ENCODE measurements around the gene TFDP1.

Gene TFDP1, protein sequence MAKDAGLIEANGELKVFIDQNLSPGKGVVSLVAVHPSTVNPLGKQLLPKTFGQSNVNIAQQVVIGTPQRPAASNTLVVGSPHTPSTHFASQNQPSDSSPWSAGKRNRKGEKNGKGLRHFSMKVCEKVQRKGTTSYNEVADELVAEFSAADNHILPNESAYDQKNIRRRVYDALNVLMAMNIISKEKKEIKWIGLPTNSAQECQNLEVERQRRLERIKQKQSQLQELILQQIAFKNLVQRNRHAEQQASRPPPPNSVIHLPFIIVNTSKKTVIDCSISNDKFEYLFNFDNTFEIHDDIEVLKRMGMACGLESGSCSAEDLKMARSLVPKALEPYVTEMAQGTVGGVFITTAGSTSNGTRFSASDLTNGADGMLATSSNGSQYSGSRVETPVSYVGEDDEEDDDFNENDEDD

DNA sequence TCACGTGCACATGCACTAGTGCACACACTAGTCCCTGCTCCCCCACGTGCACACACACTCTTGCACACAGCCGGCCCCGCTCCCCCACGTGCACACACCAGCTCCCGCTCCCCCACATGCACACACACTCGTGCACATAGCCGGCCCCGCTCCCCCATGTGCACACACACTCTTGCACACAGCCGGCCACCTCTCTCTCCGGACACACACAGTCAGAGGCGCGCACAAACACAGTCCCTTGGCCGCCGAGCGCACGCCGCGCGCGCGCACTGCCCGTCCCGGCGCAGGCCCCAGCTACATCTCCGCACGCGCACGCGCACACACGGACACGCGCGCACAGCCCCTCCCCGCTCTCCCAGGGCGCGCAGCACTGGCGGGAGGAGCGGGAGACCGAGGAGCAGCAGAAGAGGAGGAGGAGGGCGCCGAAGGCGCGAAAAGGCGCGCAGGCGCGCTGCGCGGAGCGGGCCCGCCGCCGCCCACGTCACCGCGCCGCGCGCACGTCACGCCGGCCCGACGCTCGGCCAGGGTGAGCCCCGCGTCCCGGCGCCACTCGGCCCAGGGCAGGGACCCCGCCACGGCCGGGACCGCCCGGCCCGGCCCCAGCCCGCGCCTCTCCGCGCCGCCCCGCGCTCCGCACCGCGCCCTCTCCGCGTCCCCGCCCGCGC lies at the start of gene TFDP1:
Gene TFDP1, plus strand, starts transcription at position 549 of the 665 bp plus-strand sequence. CDS start 1,085 bp downstream, outside the sequence.
- DNase-seq: peak; percentile 83 to 97

DNA sequence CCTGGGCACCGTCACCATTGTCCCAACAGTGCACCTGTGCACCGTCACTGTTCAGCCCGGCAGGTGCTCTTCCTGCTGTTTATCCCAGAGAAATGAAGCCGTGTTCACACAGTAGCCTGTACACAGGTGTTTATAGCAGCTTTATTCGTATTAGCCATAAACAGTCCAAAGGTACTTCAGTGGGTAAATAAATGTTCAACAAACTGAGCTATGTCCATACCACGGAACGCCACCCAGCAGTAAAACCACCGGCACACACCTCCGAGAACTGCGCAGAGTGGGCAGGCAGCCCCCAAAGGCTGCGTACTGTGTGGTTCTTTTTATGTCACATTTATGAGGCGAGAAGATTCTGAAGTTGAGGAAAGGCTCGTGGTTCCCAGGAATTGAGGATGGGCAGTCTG lies 49.2 kb upstream of the TFDP1 start:
- no peak for DNase-seq

DNA sequence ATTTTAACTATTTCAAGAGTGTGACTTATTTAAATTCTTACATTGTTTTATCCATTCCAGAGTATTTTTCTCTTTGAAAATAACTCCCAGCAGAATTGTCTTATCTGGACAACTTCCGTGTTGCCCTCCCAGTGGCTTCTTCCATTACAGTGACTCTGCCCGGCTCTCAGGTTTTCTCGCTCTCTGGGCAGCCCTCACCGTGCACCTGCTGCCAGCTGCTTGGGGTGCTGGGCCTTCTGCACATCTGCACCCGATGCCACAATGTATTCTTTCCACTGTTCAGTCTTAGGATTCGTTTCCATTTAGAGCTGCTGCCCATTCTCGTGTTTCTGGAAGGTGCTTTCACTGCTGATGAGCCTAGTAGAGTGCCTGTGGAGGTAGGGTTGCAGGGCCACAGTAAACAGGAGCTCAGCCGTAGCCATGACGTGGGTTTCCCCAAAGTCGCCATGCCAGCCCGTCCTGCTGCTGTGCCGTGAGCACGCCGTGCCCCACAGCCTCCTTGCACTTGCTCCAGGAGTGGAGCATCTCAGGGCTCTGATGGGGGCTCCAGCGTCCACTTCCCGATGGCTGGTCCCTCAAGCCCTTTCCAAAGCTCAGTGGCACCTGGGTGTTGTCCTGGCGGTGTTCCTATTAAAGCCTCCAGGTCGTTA lies 48.0 kb upstream of the TFDP1 start:
- no peak for DNase-seq

DNA sequence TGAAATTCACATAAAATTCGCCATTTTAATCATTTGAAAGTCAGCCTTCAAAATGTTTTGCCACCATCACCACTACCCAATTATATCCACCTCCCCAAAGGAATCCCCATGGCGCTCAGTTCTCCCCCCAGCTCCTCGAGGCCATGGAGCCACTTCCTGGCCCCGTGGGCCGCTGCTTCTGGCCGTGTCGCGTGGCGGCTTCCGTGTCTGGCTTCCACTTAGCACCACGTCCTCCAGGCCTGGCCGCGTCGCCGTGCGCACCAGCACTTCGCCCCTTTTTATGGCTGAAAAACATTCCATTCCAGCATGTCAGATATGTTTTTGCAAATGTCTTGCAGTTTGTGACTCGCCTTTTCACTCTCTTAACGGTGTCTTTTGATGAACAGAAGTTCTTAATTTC lies 47.3 kb upstream of the TFDP1 start:
- DNase-seq: no peak

DNA sequence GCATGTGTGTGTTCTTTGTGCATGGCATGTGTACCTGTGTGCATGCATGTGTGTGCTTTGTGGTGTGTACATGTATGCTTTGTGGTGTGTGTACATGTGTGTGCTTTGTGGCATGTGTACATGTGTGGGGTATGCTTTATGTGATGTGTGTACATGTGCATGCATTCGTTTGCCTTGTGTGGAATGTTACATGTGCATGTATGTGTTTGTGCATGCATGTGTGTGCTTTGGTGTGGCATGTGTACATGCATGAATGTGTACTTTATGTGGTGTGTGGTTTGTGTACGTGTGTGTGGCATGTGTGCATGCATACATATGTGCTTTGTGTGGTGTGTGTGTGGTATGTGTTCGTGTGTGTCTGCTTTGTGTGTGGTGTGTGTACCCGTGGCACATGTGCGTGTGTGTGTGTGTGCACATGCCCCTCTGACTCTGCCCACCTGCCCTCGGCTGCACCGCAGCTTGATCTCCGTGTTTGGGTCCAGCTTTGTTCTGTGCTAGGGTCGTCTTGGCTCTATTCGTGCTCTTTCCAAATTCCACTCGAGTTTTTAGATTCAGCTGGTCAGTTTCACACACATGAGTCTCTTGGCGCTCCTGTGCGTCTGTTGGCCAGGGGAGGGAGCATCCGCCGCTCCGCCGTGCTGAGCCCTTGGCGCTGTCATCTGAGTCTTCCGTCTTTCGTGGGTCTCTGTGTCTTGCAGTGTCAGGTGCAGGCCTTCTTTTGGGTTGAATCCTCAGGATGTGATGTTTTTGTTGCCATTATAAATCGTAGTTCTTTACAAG lies 46.5 kb upstream of the TFDP1 start:
- no peak for DNase-seq

DNA sequence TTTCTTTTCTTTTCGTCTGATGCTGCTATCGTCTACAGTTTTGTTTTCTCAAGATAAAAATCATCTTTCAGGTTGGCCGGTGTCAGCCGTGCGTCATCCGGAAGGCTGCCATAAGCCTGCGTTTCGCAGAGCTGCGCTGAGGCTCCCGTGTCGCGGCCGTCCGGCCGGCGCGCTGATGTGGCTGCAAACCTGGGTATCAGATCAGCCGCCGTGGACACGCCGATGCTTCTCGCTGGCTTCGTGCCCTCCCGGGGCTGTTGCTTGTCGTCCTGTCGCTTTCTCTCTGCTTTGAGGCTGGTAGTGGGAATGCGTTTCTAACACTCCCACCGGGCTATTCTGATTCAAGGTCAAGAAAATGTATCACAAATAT lies 45.9 kb upstream of the TFDP1 start:
- DNase-seq: no peak

DNA sequence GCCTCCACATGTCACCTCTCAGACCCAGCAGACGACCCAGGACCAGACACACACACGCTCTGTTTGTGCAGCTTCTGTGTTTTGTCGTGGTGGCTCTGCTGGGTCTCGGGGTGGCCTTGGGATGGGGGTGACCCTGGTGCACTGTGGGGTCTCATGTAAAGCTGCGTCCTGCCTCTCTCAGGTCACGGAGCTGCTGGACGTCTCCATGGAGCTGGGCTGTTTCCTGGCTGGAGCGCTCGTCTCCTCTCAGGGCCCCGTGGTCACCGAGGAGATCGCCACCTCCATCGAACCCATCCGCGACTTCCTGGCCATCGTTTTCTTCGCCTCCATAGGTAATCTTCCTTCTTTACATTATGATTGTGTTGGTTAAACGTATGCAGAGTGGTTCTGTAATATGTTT lies 45.4 kb upstream of the TFDP1 start:
- no peak for DNase-seq

DNA sequence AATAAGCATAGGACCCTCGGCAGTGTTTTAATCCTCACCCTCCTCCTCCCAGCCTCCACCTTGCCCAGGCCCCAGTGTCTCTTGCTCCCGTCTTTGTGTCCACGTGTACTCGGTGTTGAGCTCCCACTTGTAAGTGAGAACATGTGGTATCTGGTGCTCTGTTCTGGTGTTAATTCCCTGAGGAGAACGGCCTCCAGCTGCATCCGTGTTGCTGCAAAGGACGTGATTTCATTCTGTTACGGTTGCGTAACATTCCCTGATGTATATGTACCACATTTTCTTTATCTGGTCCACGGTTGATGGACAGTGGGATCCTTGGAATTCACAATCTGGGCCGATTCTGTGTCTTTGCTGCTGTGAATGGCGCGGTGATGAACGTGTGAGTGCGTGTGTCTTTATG lies 44.7 kb upstream of the TFDP1 start:
- no peak for DNase-seq

DNA sequence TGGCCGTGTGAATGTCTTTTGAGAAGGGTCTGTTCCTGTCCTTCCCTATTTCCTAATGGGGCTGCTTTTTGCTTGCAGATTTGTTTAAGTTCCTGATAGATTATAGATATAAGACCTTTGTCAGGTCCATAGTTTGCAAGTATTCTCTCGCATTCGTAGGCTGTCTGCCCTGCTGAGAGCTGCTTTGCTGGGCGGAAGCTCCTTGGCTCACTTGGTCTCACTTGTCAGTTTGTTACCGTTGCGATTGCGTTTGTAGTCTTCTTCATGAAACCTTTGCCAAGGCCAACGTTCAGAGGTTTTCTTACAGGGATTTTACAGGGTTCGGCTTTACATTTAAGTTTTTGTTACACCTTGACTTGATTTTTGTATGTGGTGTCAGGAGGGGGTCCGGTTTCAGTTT lies 44.0 kb upstream of the TFDP1 start:
- DNase-seq: no peak

DNA sequence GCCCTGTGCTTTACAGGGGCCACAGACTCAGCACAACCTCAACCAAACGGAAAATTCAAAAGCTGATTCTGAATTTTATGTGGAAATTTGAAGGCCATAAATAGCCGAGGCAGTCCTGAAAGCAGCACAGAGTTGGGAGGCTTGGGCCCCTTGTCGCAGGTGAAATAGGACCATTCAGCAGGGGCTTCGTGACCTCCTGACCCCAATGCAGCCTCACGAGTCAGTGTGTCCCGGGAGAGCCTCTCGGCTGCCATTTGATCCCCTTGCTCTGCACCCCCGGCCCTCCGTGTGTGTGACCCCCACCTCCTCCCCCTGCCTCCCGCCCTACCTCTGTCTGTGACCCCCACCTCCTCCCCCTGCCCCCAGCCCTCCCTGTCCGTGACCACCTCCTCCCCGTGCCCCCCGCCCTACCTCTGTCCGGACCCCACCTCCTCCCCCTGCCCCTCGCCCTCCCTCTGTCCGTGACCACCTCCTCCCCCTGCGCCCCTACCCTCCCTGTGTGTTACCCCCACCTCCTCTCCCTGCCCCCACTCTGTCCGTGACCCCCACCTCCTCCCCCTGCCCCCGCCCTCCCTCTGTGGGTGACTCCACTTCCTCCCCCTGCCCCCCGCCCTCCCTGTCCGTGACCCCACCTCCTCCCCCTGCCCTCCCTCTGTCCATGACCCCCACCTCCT lies 41.7 kb upstream of the TFDP1 start:
- no peak for DNase-seq

DNA sequence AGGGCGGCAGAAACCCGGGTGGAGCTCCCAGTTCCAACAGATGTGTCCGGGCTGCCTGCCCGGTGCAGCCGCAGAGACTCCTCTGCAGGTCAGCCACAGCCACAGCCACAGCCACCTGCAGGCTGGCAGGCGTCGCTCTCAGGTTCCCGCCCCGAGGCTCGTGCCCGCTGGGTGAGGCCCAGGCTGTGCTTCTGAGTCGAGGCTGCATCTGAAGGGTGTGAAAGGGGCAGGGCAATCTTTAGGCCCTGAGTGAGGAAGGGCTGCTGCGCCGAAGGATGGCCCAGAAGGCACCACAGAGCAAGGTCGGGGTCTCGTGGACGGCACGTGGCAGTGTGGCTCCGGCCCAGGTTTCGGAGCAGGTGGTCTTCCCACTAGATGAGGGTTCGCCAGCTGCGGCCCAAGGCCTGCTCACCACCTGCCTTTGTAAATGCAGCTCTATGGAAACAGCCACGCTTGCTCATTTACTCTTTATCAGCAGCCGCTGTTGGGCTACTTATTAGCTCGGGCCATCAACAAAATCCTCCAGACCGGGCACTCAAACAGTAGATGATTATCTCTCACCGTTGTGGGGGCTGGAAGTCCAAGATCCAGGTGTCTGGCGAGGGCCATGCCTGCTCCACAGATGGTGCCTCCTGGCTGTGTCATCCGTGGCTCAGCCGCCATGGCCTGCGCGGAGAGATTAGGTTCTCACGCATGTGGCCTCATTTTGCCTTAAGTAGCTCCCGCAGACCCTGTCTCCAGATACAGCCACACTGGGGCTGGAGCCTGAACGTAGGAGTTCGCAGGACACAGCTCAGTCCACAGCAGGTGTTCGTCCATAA lies 40.3 kb upstream of the TFDP1 start:
- DNase-seq: no peak

DNA sequence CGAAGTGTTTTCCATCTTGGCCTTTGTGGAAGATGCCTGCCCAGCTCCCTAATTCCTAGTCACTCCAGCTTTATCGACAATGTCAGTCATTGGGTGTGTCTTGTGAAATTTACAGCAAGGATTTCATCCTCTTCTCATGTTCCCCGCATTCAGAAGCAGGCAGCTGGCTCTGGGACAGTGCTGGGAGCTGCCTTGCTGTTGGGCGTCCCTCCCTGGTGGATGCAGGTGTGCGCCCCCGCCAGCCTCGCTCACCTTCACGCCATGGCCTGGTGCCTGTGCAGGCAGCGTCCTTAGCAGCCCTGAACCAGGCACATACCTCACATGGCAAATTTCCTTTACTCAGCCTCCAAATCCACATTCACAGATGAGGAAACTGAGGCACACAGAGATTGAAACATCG lies 39.7 kb upstream of the TFDP1 start:
- no peak for DNase-seq

DNA sequence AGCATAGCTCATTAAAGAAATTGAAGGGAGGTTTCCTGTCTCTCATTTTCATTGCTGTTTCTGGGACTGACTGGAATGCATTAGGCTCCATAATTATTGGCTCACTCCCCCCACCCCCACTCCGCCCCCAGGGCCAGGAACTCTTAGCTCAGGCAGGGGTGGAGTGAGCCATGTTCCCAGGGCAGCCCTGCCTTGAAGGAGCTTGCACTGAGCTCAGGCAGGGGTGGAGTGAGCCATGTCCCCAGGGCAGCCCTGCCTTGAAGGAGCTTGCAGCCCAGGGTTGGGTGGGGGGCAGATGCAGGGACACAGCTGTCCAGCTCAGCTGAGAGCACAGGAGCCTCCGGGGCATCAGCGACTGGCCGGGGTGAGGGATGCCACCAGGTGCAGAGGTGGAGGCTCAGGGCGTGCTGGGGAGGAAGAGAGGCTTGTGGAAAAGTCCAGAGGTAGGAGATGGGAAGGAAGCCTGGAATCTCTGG lies 39.1 kb upstream of the TFDP1 start:
- DNase-seq: no peak

DNA sequence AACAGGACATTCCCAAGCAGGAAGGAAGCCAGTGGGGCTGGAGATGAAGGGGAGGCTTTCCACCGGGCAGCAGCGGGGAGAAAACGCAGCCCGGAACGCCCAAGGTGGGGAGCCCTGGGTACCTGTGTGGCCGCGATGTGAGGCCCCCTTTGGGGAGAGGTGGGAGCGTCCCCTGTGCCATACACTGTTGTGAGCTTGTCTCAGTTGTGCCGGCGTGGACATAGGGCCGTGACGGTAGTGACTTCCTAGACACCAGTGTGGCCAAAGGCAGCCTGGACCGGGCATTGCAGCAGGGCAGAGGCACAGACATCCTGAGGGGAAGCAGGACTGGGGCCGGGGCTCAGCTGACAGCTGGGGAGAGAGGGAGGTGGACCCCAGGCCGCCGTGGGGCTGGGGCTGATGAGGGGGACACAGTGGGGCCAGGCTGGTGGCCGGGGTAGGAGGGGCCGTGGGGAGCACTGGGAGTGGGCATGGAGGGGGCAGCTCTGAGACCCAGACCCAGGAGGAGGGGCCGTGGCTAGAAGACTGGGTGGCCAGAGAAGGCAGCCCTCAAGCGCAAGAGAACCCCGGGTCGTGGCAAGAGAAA lies 38.5 kb upstream of the TFDP1 start:
- DNase-seq: no peak

DNA sequence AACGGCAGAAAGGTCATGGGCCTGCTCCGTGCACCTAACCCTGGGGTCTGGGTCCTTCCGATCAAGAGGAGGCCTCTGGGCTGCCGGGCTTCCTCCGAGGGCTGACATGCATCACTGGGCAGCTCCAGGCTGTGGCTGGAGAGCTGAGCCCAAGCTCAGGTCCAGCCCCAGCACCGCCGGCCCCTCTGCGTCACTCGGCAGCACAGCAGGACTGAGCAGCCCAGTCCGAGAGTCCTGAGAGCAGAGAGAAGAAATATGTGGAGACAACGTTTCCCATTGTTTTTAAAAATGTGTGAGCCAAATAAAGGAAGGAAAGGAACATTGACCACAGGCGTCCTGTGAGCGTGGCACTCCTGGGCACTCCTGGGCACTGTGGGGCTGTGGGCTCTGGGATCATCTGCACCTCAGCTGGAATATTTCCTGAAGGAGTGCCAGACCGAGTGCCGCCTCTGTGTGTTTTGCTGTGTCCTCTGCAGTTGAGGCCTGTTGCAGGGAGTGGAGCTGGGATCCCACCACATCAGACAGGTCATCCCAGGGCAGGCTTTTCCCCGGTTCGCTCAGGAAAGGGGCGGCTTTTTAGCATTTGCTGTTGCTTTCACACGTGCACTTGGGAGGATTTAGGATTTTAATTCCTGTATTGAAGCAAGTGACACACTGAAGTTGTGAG lies 37.8 kb upstream of the TFDP1 start:
- no peak for DNase-seq

DNA sequence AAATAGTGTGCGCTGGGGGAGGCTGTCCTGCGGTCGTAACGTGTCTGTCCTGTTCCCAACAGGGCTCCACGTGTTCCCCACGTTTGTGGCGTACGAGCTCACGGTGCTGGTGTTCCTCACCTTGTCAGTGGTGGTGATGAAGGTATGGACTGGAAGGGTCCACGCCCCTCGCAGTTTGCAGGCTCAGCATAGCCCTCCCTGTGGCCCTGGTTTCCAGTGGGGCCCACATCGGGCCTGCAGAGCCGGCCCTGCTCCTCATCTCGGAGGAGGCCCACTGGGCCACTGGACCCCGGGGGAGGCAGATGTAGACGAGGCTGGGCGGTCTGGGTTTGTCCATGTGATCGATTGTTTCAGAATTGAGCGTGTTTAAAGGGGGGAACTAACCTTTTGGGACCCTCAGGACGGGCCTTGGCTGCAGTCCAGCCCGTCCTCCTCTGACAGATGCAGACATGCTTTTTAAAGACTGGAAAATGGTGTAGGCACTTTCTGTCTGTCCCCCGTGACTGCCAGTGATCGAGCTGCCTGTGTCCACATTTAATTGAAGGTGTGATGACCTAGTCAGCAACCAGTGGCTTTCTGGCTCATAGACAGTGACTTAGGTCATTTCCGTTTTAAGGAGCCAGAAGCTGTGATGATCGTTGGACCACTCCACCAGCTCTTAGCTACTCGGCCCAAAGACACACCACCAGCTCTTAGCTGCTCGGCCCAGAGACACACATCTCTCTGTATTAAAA lies 37.1 kb upstream of the TFDP1 start:
- no peak for DNase-seq

DNA sequence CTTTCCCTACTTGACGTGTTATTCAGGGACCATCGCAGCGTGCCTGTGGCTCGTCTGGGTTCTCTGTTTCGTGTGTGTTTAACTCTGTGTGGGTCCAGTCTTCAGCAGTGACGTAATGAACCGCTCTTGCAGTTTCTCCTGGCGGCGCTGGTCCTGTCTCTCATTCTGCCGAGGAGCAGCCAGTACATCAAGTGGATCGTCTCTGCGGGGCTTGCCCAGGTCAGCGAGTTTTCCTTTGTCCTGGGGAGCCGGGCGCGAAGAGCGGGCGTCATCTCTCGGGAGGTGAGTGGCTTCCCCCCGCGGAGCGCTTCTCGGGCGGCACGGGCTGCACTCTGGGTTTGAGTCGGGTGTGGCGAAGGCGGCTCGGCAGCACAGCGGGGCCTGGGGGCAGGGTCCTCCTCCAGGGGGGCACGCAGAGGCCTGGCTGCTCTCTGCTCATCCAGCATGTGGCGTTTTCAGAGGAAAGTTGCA lies 36.3 kb upstream of the TFDP1 start:
- no peak for DNase-seq

DNA sequence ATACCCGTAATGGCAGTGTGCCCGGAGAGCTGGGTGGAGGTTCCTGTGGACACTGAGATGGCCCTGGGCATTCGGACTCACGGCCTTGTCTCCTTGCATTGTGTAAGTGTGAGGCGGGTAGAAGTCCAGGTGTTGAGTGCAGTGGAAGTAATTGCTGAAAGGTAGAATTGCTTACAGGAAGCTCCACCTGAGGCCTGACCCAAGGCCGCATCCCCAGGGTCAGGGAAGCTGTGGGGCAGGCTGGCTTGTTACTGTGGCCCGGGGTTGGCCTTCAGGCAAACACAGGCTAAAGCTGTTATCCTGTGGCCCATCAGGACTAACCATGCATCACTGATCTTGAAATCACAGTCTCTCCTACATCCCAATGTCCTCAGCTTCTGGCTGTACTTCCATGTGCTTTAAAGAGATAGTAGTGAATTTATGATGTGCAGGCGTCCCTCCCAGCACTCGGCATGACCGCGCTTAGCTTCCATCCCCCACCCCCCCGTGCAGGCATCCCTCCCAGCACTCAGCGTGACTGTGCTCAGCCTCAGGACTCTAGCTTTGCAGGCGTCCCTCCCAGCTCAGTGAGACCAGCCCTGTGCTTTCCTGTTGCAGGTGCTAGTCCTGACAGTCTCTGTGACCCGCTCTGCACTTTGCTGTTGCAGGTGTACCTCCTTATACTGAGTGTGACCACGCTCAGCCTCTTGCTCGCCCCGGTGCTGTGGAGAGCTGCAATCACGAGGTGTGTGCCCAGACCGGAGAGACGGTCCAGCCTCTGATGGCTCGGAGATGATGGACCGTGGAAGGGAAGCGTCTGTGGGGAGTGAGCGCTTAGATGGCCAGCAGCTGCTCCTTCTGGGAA lies 35.6 kb upstream of the TFDP1 start:
- DNase-seq: no peak

DNA sequence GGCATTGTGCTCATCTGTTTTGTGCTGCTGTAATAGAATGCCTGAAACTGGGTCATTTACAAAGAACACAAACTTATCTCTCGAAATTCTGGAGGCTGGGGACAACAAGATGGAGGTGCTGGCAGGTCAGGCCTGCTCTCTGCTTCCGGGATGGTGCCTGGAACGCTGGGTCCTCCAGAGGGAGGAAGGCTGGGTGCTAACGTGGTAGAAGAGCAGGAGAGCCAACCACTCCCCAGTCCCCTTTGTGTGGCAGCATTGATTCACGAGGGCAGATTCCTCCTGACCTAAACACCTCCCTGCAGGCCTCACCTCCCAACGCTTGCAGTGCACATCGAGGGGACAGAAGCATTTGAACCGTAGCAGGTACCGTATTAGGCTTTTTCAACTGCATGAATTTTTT lies 34.1 kb upstream of the TFDP1 start:
- no peak for DNase-seq

Data from NCI-H526 (cell line).